AG09309 (cell line): ENCODE results near the gene TAS2R30.

Experiments
- DNase-seq: peaks from one replicate; pipeline ENCODE4 v3.0.0-alpha.2; 2010; ENCODE audit warnings: low read depth
- H3K4me3 ChIP-seq: 2 replicates; pipeline ENCODE4 v1.5.1; 2011; ENCODE audit warnings: mild to moderate bottlenecking, low read depth, low read length, moderate library complexity; ENCODE audit not compliant: control insufficient read depth
- TF ChIP-seq, protein P1 (sequence below): IDR thresholded peaks from 2 replicates; pipeline ENCODE4 v1.5.1; 2011; ENCODE audit warnings: mild to moderate bottlenecking, low read depth, low read length, inconsistent platforms; ENCODE audit not compliant: insufficient read depth, control insufficient read depth; ENCODE audit errors: missing control alignments

Gene TAS2R30

GRCh38 chr12:11171145-11171968 lies 36.9 kb upstream of the TAS2R30 start, which contains the start of gene SMIM10L1:
Gene SMIM10L1 (plus strand): TSS chr12:11171194. CDS start chr12:11171357, 163 bp downstream.
- peak within 1 kb of the TSS; percentile 82 for H3K4me3 ChIP-seq
- peak; percentile 67 for DNase-seq
- TF ChIP-seq, protein P1, sequence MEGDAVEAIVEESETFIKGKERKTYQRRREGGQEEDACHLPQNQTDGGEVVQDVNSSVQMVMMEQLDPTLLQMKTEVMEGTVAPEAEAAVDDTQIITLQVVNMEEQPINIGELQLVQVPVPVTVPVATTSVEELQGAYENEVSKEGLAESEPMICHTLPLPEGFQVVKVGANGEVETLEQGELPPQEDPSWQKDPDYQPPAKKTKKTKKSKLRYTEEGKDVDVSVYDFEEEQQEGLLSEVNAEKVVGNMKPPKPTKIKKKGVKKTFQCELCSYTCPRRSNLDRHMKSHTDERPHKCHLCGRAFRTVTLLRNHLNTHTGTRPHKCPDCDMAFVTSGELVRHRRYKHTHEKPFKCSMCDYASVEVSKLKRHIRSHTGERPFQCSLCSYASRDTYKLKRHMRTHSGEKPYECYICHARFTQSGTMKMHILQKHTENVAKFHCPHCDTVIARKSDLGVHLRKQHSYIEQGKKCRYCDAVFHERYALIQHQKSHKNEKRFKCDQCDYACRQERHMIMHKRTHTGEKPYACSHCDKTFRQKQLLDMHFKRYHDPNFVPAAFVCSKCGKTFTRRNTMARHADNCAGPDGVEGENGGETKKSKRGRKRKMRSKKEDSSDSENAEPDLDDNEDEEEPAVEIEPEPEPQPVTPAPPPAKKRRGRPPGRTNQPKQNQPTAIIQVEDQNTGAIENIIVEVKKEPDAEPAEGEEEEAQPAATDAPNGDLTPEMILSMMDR, result peak; percentile 5

DNA sequence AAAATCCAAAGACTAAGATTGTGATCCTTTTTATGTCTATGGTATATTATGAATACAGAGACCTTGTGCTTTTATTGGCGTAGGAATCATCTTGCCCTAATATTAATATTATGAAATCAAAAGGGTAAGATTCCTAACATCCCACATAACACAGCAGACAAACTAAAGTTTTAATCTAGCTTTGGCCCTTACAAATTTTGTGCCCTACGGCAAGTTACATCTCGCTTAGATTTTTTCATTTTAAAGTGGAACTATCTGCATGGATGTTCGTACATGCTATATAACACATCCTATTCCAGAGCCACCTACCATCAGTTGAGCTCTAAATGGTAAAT lies 36.3 kb upstream of the TAS2R30 start:
- TF ChIP-seq, protein P1, result no peak
- DNase-seq, result no peak
- peak overlapping the region; percentile 82 for H3K4me3 ChIP-seq

DNA sequence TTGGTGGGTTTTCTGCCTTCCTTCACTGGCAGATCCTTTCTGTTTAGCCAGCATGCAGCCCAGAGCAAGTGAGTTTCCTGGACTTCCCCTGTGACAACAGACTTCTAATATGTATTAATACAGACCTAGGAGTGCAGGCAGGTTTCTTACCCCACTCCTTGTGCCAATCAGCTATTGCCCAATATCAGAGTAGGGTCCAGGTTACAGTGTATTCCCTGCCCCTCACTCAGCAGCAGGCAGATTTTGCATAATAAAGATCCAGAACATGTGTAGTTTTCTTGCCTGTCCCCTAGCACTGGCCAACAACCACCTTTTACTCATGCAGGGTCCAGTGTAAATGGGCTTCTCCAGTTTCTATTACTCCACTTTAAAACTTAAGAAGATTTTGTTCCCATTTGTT lies 31.9 kb upstream of the TAS2R30 start:
- DNase-seq, result no peak
- H3K4me3 ChIP-seq, result no peak overlapping the region
- TF ChIP-seq, protein P1, result no peak

DNA sequence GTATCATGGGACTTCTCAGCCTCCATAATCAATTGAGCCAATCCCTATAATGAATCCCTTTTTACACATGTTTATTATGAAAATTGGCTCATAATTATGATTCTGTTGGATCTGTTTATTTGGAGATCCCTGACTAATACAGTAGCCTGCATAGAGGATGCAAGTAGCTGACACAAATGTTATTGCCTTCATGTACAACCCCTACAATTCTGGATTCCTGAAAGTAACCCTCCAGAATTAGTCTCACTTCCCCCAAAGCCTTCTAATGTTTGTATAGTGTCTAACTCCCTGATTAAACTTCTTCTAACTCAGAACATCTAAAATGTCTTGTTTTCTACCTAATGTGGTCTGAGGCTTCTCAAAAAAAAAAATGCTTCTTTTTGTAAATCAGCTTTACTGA lies 29.9 kb upstream of the TAS2R30 start:
- no peak for DNase-seq
- TF ChIP-seq, protein P1, result no peak

DNA sequence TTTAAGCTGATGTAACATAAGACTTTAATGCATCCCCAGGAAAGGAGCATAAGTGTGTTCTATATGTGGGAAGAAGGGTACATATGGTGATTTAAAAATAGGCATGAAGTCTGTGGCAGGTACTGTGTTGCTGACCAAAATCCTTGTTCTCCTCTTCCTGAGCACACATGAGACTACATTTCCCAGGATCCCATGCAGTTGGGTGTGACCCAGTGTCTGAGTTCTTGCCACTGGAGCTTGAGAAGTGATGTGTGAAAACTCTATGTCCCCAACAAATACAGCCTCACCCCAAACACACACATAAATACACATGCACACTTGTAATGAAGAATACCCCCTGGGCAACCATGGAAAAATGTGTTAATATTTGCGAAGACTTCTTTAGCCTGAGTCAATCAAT lies 28.1 kb upstream of the TAS2R30 start:
- no peak overlapping the region for H3K4me3 ChIP-seq
- TF ChIP-seq, protein P1, result no peak
- DNase-seq, result no peak

More for the DNA sequence above, 29.9 kb upstream of the TAS2R30 start:
- no peak overlapping the region for H3K4me3 ChIP-seq

- TF ChIP-seq, protein P1, result no peak
- H3K4me3 ChIP-seq, result no peak overlapping the region
- no peak for DNase-seq
Observed at GRCh38 chr12:11158885-11159444, 24.5 kb upstream of the TAS2R30 start.
